Measurements from ENCODE around the gene TBC1D22A.
A peak's percentile ranks its signal among the peaks of the same experiment; 100 is the strongest.

The TBC1D22A gene

DNA sequence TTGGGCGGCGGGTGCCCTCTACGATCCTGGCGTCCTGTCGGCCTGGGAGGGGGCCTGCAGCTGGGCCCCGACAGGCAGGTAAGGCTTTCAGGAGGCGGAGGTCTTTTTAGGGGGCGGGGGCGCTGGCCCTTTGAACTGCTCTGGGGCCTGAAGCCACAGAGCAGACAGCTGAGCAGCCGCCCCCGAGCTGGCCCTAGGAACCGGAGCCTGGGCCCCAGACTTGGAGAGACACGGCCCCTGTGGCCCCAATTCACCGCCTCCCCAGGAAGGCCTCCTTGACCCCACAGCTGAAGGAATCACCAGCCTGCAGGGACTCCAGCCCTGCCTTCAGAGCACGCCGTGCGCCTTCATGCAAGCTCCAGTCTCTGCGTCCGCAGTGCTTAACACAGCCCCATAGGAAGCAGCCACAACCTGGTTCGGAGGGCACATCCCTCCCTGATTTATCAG lies 23.8 kb upstream of the TBC1D22A start:
- TF ChIP-seq, protein P1, sequence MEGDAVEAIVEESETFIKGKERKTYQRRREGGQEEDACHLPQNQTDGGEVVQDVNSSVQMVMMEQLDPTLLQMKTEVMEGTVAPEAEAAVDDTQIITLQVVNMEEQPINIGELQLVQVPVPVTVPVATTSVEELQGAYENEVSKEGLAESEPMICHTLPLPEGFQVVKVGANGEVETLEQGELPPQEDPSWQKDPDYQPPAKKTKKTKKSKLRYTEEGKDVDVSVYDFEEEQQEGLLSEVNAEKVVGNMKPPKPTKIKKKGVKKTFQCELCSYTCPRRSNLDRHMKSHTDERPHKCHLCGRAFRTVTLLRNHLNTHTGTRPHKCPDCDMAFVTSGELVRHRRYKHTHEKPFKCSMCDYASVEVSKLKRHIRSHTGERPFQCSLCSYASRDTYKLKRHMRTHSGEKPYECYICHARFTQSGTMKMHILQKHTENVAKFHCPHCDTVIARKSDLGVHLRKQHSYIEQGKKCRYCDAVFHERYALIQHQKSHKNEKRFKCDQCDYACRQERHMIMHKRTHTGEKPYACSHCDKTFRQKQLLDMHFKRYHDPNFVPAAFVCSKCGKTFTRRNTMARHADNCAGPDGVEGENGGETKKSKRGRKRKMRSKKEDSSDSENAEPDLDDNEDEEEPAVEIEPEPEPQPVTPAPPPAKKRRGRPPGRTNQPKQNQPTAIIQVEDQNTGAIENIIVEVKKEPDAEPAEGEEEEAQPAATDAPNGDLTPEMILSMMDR (conservative IDR thresholded peaks at IDR 0.05; ENCODE audit: low read depth, low read length), result no peak
- Histone ChIP-seq H4K20me1 (ENCODE audit: insufficient read depth) (no peaks in the 10 kb centered on the region), H3K79me2 (ENCODE audit: insufficient read depth, low read depth) (peaks cover 35% of the 10 kb centered on the region), H3K4me2 (peak overlapping the region; percentile 48), H3K36me3 (ENCODE audit: insufficient read depth) (no peaks in the 10 kb centered on the region), H2AFZ (ENCODE audit: low read depth) (peak overlapping the region; percentile 59; the same call in 1 of the 2 replicates), H3K27me3 (ENCODE audit: insufficient read depth, low read depth) (no peaks in the 10 kb centered on the region), H3K4me1 (ENCODE audit: low read depth, poor library complexity, severe bottlenecking) (peaks cover 9% of the 10 kb centered on the region), H3K27ac (peak overlapping the region; percentile 15; the same call in 1 of the 2 replicates), H3K9ac (peak overlapping the region; percentile 27; the same call in 1 of the 2 replicates), H3K4me3 (IDR thresholded peaks at IDR 0.05; ENCODE audit: insufficient read depth, low read depth, low read length) (no peak overlapping the region)

DNA sequence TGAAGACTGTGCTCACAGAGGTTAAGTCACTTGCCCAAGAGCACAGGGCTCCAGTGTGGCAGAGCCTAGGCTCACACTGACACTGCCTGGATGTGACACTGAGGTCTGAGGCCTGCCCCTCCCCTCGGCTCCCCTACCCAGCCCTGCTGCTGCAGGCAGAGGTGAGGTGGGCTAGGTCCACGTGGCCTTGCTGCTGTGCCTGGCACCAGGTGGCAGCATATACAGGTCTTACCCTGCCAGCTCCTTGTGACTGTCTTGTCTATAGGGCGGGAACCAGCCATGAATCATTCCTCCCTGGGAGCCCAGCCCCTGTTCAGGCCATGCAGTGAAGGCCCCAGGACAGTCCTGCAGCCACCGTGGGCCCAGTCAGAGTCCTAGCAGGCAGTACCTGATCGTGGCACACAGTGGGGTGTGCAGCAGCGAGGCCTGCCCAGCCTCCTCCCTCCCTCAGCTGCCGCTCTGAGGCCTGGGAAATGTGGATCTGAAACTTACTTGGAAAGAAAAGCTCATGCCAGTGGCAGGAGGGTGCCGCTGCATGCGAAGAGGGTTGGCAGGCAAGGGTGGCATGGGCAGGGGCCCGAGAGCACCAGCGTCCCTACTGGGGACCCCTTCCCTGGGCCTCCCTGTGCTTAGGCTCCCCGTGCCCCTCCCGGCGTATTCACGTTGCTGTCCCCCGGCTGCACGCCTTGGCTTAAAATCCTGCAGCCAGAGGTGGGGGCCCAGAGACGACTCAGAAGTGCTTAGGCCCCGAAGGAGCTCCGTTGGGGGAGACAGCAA lies 23.2 kb upstream of the TBC1D22A start:
- Histone ChIP-seq H3K27me3 (ENCODE audit: insufficient read depth, low read depth) (no peaks in the 10 kb centered on the region), H3K4me2 (peak overlapping the region; percentile 48), H3K4me1 (ENCODE audit: low read depth, poor library complexity, severe bottlenecking) (peaks cover 9% of the 10 kb centered on the region), H3K27ac (peak overlapping the region; percentile 15; the same call in 1 of the 2 replicates), H2AFZ (ENCODE audit: low read depth) (peak overlapping the region; percentile 59; the same call in 1 of the 2 replicates), H3K36me3 (ENCODE audit: insufficient read depth) (no peaks in the 10 kb centered on the region), H3K9ac (peak overlapping the region; percentile 27; the same call in 1 of the 2 replicates), H3K79me2 (ENCODE audit: insufficient read depth, low read depth) (peaks cover 31% of the 10 kb centered on the region), H3K4me3 (IDR thresholded peaks at IDR 0.05; ENCODE audit: insufficient read depth, low read depth, low read length) (no peak overlapping the region), H4K20me1 (ENCODE audit: insufficient read depth) (no peaks in the 10 kb centered on the region)
- TF ChIP-seq, protein P1 (conservative IDR thresholded peaks at IDR 0.05; ENCODE audit: low read depth, low read length), result no peak

DNA sequence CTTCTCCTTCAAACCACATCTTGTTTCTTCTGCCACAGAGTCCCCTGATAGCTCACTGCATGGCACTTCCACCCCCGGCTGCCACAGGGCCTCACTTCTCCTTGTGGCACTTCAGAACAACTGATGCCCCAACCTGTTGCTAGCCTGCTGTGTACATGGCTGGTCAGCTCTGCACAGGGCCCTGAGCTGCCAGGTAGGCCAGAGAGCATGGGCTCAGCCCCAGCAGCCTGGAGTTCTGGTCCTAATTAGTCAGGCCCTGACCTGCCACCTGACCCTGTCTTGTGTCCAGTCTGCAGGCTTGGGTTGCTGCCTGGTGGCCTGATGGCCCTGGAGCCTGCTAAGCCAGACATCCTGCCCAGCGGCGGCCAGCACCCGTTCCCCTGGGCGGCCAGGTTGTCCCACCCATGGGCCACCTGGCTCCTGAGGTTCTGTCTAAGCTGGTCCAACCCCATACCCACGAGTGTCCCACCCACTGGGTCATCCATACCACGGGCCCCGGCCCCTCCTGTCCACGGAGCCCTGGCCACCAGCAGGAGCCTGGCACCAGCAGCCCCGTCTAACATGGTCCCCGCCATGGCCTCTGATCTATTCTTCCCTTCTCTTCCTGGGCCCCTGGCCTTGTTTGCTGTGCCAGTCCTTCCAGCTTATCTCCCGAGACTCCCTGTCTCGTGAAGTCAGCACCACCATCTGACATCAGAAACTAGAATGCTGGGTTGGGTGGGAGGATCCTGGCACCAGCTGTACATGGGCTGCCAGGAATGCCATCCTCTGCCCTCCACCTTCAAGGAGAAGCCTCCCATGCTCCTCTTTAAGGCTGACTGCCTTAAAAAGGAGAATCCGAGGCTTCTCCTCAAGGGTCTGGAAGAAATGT lies 21.3 kb upstream of the TBC1D22A start:
- H2AFZ ChIP-seq (ENCODE audit: low read depth), result no peak overlapping the region
- H3K9ac ChIP-seq, result no peak overlapping the region
- H4K20me1 ChIP-seq (ENCODE audit: insufficient read depth), result no peaks in the 10 kb centered on the region
- H3K4me3 ChIP-seq (IDR thresholded peaks at IDR 0.05; ENCODE audit: insufficient read depth, low read depth, low read length), result no peak overlapping the region
- H3K79me2 ChIP-seq (ENCODE audit: insufficient read depth, low read depth), result peaks cover 13% of the 10 kb centered on the region
- no peak overlapping the region for H3K4me2 ChIP-seq
- H3K36me3 ChIP-seq (ENCODE audit: insufficient read depth), result no peaks in the 10 kb centered on the region
- peaks cover 6% of the 10 kb centered on the region for H3K4me1 ChIP-seq (ENCODE audit: low read depth, poor library complexity, severe bottlenecking)
- H3K27me3 ChIP-seq (ENCODE audit: insufficient read depth, low read depth), result no peaks in the 10 kb centered on the region
- TF ChIP-seq, protein P1 (conservative IDR thresholded peaks at IDR 0.05; ENCODE audit: low read depth, low read length), result no peak
- H3K27ac ChIP-seq, result no peak overlapping the region

DNA sequence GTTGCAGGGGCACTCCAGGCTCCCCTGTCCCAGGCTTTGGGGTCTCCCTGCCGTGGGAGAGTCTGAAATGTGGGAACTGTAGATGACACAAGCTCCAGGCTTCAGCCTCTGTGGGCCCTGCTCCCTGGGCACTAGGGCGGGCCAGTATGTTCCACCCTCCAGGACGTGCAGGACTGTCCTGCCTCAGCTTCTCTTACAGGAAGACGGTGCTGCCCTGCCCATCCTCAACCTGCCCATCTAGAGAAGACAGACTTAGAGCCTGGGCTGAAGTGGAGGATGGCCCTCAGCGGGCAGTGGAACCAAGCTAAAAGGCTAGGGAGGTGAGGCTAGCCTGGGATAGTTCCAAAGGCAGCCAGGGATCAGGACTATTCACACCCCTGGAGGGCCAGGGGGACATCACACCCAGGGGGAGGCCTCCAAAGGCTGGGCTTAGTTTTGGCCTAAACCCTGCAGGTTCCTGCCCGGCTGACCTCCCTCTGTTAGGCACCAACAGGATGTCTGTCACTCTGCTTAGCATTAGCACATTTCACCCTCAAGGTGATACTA lies 20.4 kb upstream of the TBC1D22A start:
- no peak overlapping the region for H2AFZ ChIP-seq (ENCODE audit: low read depth)
- TF ChIP-seq, protein P1 (conservative IDR thresholded peaks at IDR 0.05; ENCODE audit: low read depth, low read length), result no peak
- no peaks in the 10 kb centered on the region for H3K4me1 ChIP-seq (ENCODE audit: low read depth, poor library complexity, severe bottlenecking)
- peaks cover 4% of the 10 kb centered on the region for H3K79me2 ChIP-seq (ENCODE audit: insufficient read depth, low read depth)
- H3K27me3 ChIP-seq (ENCODE audit: insufficient read depth, low read depth), result no peaks in the 10 kb centered on the region
- no peak overlapping the region for H3K4me3 ChIP-seq (IDR thresholded peaks at IDR 0.05; ENCODE audit: insufficient read depth, low read depth, low read length)
- H3K27ac ChIP-seq, result no peak overlapping the region
- H4K20me1 ChIP-seq (ENCODE audit: insufficient read depth), result no peaks in the 10 kb centered on the region
- H3K9ac ChIP-seq, result no peak overlapping the region
- H3K36me3 ChIP-seq (ENCODE audit: insufficient read depth), result no peaks in the 10 kb centered on the region
- no peak overlapping the region for H3K4me2 ChIP-seq
